ENCODE results near the gene ZFAND2B. TPM values are rescaled to one million over a fixed set of nuclear protein-coding genes. Genes with fewer than 3 reads are reported as not detected.

ZFAND2B gene
- total RNA-seq, 3 donors from 2014 or later = 59.6 to 88.5 (median 66.0) TPM

GRCh38 chr2:219176818-219177551 is 29.6 kb upstream of the ZFAND2B start, which contains the start of gene CNPPD1:
CNPPD1 (minus strand) TSS chr2:219176925; CDS start chr2:219176828, 97 bp downstream.
- ATAC-seq (peak; percentile 89), DNase-seq (peak; percentile 93 to 96 (median 95))
- Histone ChIP-seq H3K4me3 (peak within 1 kb of the TSS; percentile 91), H3K4me1 (ENCODE audit: low read depth) (peaks cover 27% of the 10 kb centered on the region), H3K36me3 (ENCODE audit: low read depth) (peaks cover 4% of the 10 kb centered on the region), H3K9me3 (no peaks in the 10 kb centered on the region)
- no peak for TF ChIP-seq CTCF (IDR thresholded peaks at IDR 0.05)
- intact Hi-C loops (cut with DNase I, micrococcal nuclease) = no loop called here

- Histone ChIP-seq H3K4me1 (ENCODE audit: low read depth) (peaks cover 34% of the 10 kb centered on the region), H3K4me3 (peak within 1 kb of the TSS; percentile 91), H3K36me3 (ENCODE audit: low read depth) (peaks cover 4% of the 10 kb centered on the region), H3K9me3 (no peaks in the 10 kb centered on the region)
- DNase-seq = peak; percentile 89 to 90 (median 89)
- peak; percentile 78 for ATAC-seq
- peak; percentile 20 for TF ChIP-seq CTCF (IDR thresholded peaks at IDR 0.05)
- intact Hi-C loops (cut with DNase I, micrococcal nuclease) = no loop called here
Measured at GRCh38 chr2:219177552-219178376, 28.8 kb upstream of the ZFAND2B start, which contains the start of gene RETREG2. RETREG2 (plus strand) TSS chr2:219178275; CDS start chr2:219178353, 78 bp downstream.

GRCh38 chr2:219178377-219179175 is 28.0 kb upstream of the ZFAND2B start:
- TF ChIP-seq CTCF (IDR thresholded peaks at IDR 0.05) = no peak
- H3K4me3 ChIP-seq = peak overlapping the region; percentile 91
- DNase-seq = peak; percentile 70 to 83 (median 78)
- H3K4me1 ChIP-seq (ENCODE audit: low read depth) = peaks cover 42% of the 10 kb centered on the region
- H3K9me3 ChIP-seq = no peaks in the 10 kb centered on the region
- H3K36me3 ChIP-seq (ENCODE audit: low read depth) = peaks cover 4% of the 10 kb centered on the region
- peak; percentile 9 for ATAC-seq
- intact Hi-C loops (cut with DNase I, micrococcal nuclease) = no loop called here

- intact Hi-C loops (cut with DNase I, micrococcal nuclease) = no loop called here
- DNase-seq (no peak), ATAC-seq (no peak)
- peaks cover 45% of the 10 kb centered on the region for H3K4me1 ChIP-seq (ENCODE audit: low read depth)
- no peak overlapping the region for H3K4me3 ChIP-seq
- no peak for TF ChIP-seq CTCF (IDR thresholded peaks at IDR 0.05)
- peaks cover 4% of the 10 kb centered on the region for H3K36me3 ChIP-seq (ENCODE audit: low read depth)
- no peaks in the 10 kb centered on the region for H3K9me3 ChIP-seq
Measured at GRCh38 chr2:219179601-219180465, 26.7 kb upstream of the ZFAND2B start.
